GM23338 (cell line): ENCODE results near the gene C8G. TPM values are rescaled to one million over a fixed set of nuclear protein-coding genes. Genes with fewer than 3 reads are reported as not detected.
A peak's percentile ranks its signal among the peaks of the same experiment; 100 is the strongest.

ENCODE experiments used
- ATAC-seq: fragments of 200-7000 bp; cut with Tn5 transposase; 3 replicates; pipeline ENCODE4 v1.9.1; 2020
- DNase-seq: peaks from one replicate; pipeline ENCODE4 v3.0.0-alpha.2; 2015; ENCODE audit warnings: low spot score
- H2AFZ ChIP-seq: fragments of 200-600 bp; sonication (generic); 2 replicates; pipeline ENCODE4 v1.8.0; 2016; ENCODE audit warnings: antibody characterized with exemption, mild to moderate bottlenecking, moderate library complexity
- H3F3A ChIP-seq: fragments of 200-600 bp; sonication (generic); replicated peaks from 2 replicates; pipeline ENCODE4 v1.8.0; 2017; ENCODE audit warnings: antibody characterized with exemption, mixed run types, low read depth
- H3K27ac ChIP-seq: fragments of 200-600 bp; sonication (generic); 2 replicates; pipeline ENCODE4 v1.6.1; 2016; ENCODE audit warnings: low read depth
- H3K27me3 ChIP-seq: fragments of 200-600 bp; sonication (generic); 2 replicates; pipeline ENCODE4 v1.8.0; 2016; ENCODE audit warnings: mild to moderate bottlenecking, mixed run types, moderate library complexity; ENCODE audit not compliant: insufficient read depth
- H3K36me3 ChIP-seq: fragments of 200-600 bp; sonication (generic); 2 replicates; pipeline ENCODE4 v1.8.0; 2016; ENCODE audit warnings: mild to moderate bottlenecking; ENCODE audit not compliant: insufficient read depth
- H3K4me1 ChIP-seq: fragments of 200-600 bp; sonication (generic); 2 replicates; pipeline ENCODE4 v1.8.0; 2016; ENCODE audit warnings: mild to moderate bottlenecking, moderate library complexity; ENCODE audit not compliant: insufficient read depth
- H3K4me2 ChIP-seq: fragments of 200-600 bp; sonication (generic); 2 replicates; pipeline ENCODE4 v1.7.1; 2017; ENCODE audit warnings: mixed run types
- H3K4me3 ChIP-seq: fragments of 200-600 bp; sonication (generic); 2 replicates; pipeline ENCODE4 v1.6.1; 2016; ENCODE audit warnings: mixed run types
- H3K79me2 ChIP-seq: fragments of 200-600 bp; sonication (generic); replicated peaks from 2 replicates; pipeline ENCODE4 v1.8.0; 2017; ENCODE audit warnings: mild to moderate bottlenecking; ENCODE audit not compliant: insufficient read depth
- H3K9me2 ChIP-seq: fragments of 200-600 bp; sonication (generic); 2 replicates; pipeline ENCODE4 v1.8.0; 2017; ENCODE audit not compliant: insufficient read depth
- H4K20me1 ChIP-seq: fragments of 200-600 bp; sonication (generic); replicated peaks from 2 replicates; pipeline ENCODE4 v1.8.0; 2017; ENCODE audit warnings: mild to moderate bottlenecking; ENCODE audit not compliant: insufficient read depth
- H3K27ac Mint-ChIP-seq: 2 replicates; pipeline ENCODE4 v1.8.0; 2020; ENCODE audit warnings: inconsistent platforms, mild to moderate bottlenecking, moderate library complexity, mixed read lengths
- H3K27me3 Mint-ChIP-seq: 3 replicates; pipeline ENCODE4 v1.8.0; 2022; ENCODE audit warnings: low read depth, mild to moderate bottlenecking, moderate library complexity, mixed read lengths, inconsistent platforms; ENCODE audit not compliant: insufficient read depth, poor library complexity
- H3K36me3 Mint-ChIP-seq: 3 replicates; pipeline ENCODE4 v1.8.0; 2021; ENCODE audit warnings: low read depth, mild to moderate bottlenecking, inconsistent platforms, moderate library complexity, mixed read lengths
- H3K4me1 Mint-ChIP-seq: 3 replicates; pipeline ENCODE4 v1.8.0; 2020; ENCODE audit warnings: mild to moderate bottlenecking, inconsistent platforms, mixed read lengths
- H3K4me3 Mint-ChIP-seq: 3 replicates; pipeline ENCODE4 v1.8.0; 2021; ENCODE audit warnings: moderate library complexity, mild to moderate bottlenecking, inconsistent platforms, mixed read lengths
- H3K9me3 Mint-ChIP-seq: 3 replicates; pipeline ENCODE4 v1.8.0; 2020; ENCODE audit warnings: moderate library complexity, mild to moderate bottlenecking, inconsistent platforms, mixed read lengths
- CREB1 ChIP-seq: fragments of 250-450 bp; sonication (Bioruptor Pico); IDR thresholded peaks from 2 replicates; pipeline ENCODE4 v1.5.0; 2020; ENCODE audit warnings: low read depth, mild to moderate bottlenecking, moderate library complexity
- EZH2 ChIP-seq: fragments of 200-600 bp; sonication (generic); IDR thresholded peaks from one replicate; pipeline ENCODE4 v1.8.0; 2017; ENCODE audit warnings: antibody characterized with exemption, mild to moderate bottlenecking, low read depth; ENCODE audit not compliant: unreplicated experiment
- EZH2phosphoT487 ChIP-seq: fragments of 200-600 bp; sonication (generic); IDR thresholded peaks from one replicate; pipeline ENCODE4 v1.8.1; 2018; ENCODE audit warnings: antibody characterized with exemption; ENCODE audit not compliant: unreplicated experiment
- JUNB ChIP-seq: IDR thresholded peaks from one replicate; pipeline ENCODE4 v1.6.1; 2016; ENCODE audit warnings: antibody characterized with exemption; ENCODE audit not compliant: unreplicated experiment
- STAT1 ChIP-seq: IDR thresholded peaks from one replicate; pipeline ENCODE4 v1.6.1; 2016; ENCODE audit warnings: antibody characterized with exemption; ENCODE audit not compliant: unreplicated experiment
- ZNF331 ChIP-seq: fragments of 250-450 bp; sonication (Bioruptor Pico); IDR thresholded peaks from 2 replicates; pipeline ENCODE4 v1.5.0; 2020; ENCODE audit warnings: low read depth, mild to moderate bottlenecking, moderate library complexity
- polyA plus RNA-seq: library from polyadenylated mRNA; unstranded; fragments of >200 nt; fragmentation: Nextera tagmentation; extraction: Ambion mirVana; gene quantifications from 2 replicates; pipeline ENCODE4 v1.2.1, GENCODE V29; 2016
- total RNA-seq: library from RNA; depleted of rRNA; stranded (reverse); fragments of >200 nt; shearing (Covaris generic); gene quantifications from 2 replicates; pipeline ENCODE4 v1.2.3, GENCODE V29; 2014
- TF ChIP-seq, protein P1 (sequence below): fragments of 250-450 bp; sonication (Bioruptor Pico); IDR thresholded peaks from 2 replicates; pipeline ENCODE4 v1.5.0; 2020; ENCODE audit warnings: mild to moderate bottlenecking, moderate library complexity
- TF ChIP-seq, protein P2 (sequence below): IDR thresholded peaks from 2 replicates; pipeline ENCODE4 v1.6.1; 2016; ENCODE audit warnings: antibody characterized with exemption

Gene C8G
- total and polyA plus RNA-seq, 2 experiments from 2014 or later, result not detected

DNA sequence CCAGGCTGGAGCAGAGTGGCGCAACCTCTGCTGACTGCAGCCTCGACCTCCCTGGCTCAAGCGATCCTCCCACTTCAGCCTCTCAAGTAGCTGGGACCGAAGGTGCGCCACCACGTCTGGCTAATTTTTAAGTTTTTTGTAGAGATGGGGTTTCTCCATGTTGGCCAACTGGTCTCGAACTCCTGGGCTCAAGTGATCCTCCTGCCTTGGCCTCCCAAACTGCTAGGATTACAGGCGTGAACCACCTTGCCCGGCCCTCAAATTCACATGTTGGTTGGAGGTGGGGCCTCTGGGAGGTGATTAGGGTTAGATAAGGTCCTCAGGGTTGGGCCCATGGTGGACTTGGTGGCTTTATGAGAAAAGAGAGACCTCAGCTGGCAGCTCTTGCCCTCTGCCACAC, 17.1 kb downstream of the C8G start (continued):
- TF ChIP-seq, protein P1, sequence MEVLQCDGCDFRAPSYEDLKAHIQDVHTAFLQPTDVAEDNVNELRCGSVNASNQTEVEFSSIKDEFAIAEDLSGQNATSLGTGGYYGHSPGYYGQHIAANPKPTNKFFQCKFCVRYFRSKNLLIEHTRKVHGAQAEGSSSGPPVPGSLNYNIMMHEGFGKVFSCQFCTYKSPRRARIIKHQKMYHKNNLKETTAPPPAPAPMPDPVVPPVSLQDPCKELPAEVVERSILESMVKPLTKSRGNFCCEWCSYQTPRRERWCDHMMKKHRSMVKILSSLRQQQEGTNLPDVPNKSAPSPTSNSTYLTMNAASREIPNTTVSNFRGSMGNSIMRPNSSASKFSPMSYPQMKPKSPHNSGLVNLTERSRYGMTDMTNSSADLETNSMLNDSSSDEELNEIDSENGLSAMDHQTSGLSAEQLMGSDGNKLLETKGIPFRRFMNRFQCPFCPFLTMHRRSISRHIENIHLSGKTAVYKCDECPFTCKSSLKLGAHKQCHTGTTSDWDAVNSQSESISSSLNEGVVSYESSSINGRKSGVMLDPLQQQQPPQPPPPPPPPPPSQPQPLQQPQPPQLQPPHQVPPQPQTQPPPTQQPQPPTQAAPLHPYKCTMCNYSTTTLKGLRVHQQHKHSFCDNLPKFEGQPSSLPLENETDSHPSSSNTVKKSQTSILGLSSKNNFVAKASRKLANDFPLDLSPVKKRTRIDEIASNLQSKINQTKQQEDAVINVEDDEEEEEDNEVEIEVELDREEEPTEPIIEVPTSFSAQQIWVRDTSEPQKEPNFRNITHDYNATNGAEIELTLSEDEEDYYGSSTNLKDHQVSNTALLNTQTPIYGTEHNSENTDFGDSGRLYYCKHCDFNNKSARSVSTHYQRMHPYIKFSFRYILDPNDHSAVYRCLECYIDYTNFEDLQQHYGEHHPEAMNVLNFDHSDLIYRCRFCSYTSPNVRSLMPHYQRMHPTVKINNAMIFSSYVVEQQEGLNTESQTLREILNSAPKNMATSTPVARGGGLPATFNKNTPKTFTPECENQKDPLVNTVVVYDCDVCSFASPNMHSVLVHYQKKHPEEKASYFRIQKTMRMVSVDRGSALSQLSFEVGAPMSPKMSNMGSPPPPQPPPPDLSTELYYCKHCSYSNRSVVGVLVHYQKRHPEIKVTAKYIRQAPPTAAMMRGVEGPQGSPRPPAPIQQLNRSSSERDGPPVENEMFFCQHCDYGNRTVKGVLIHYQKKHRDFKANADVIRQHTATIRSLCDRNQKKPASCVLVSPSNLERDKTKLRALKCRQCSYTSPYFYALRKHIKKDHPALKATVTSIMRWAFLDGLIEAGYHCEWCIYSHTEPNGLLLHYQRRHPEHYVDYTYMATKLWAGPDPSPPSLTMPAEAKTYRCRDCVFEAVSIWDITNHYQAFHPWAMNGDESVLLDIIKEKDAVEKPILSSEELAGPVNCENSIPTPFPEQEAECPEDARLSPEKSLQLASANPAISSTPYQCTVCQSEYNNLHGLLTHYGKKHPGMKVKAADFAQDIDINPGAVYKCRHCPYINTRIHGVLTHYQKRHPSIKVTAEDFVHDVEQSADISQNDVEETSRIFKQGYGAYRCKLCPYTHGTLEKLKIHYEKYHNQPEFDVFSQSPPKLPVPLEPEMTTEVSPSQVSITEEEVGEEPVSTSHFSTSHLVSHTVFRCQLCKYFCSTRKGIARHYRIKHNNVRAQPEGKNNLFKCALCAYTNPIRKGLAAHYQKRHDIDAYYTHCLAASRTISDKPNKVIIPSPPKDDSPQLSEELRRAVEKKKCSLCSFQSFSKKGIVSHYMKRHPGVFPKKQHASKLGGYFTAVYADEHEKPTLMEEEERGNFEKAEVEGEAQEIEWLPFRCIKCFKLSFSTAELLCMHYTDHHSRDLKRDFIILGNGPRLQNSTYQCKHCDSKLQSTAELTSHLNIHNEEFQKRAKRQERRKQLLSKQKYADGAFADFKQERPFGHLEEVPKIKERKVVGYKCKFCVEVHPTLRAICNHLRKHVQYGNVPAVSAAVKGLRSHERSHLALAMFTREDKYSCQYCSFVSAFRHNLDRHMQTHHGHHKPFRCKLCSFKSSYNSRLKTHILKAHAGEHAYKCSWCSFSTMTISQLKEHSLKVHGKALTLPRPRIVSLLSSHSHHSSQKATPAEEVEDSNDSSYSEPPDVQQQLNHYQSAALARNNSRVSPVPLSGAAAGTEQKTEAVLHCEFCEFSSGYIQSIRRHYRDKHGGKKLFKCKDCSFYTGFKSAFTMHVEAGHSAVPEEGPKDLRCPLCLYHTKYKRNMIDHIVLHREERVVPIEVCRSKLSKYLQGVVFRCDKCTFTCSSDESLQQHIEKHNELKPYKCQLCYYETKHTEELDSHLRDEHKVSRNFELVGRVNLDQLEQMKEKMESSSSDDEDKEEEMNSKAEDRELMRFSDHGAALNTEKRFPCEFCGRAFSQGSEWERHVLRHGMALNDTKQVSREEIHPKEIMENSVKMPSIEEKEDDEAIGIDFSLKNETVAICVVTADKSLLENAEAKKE (CRISPR knock-in tag), result no peak
- TF ChIP-seq STAT1, result no peak
- TF ChIP-seq, protein P2, sequence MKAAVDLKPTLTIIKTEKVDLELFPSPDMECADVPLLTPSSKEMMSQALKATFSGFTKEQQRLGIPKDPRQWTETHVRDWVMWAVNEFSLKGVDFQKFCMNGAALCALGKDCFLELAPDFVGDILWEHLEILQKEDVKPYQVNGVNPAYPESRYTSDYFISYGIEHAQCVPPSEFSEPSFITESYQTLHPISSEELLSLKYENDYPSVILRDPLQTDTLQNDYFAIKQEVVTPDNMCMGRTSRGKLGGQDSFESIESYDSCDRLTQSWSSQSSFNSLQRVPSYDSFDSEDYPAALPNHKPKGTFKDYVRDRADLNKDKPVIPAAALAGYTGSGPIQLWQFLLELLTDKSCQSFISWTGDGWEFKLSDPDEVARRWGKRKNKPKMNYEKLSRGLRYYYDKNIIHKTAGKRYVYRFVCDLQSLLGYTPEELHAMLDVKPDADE, result no peak
- no peak for TF ChIP-seq EZH2phosphoT487
- TF ChIP-seq CREB1 (CRISPR knock-in tag), result no peak

DNA sequence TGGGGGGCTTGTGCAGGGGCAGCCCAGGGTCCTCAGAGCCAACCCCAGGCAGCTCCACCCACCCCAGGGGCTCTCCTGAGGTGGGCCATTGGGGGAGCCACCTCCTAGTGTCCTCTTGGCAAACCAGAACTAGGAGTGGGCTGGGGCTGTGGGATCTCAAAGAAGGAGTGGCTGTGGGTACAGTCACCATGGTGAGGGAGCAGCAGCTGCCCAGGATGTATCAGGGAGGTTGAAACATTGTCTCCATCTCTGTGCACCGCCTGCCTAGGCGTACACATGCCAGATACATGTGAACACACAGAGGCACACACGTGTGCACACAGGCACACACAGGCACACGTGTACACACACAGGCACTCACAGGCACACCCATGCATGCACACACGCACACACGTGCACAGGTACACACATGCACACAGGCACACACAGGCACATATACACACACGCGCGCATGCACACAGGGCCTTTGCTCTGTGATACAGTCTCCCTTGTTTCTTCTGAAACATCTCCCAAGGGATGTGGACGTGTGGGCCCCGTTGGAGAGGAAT, 17.7 kb downstream of the C8G start:
- H3K27me3 Mint-ChIP-seq, result peaks cover 7% of the 10 kb centered on the region
- TF ChIP-seq EZH2 (no peak), ZNF331 (no peak), JUNB (no peak)
- TF ChIP-seq, protein P1 (CRISPR knock-in tag), result no peak

More for the DNA sequence above, 17.7 kb downstream of the C8G start:
- ATAC-seq (no peak), DNase-seq (no peak)
- Histone ChIP-seq H3F3A (no peaks in the 10 kb centered on the region), H3K36me3 (no peaks in the 10 kb centered on the region), H4K20me1 (no peaks in the 10 kb centered on the region), H3K4me1 (peaks cover 9% of the 10 kb centered on the region), H3K27me3 (no peaks in the 10 kb centered on the region), H3K27ac (no peak overlapping the region), H2AFZ (no peak overlapping the region), H3K9me2 (no peaks in the 10 kb centered on the region), H3K4me3 (no peak overlapping the region), H3K79me2 (no peaks in the 10 kb centered on the region), H3K4me2 (no peak overlapping the region)
- Mint-ChIP-seq H3K4me3 (no peak overlapping the region), H3K27ac (peak overlapping the region; percentile 67; the same call in 1 of the 2 replicates), H3K4me1 (peaks cover 9% of the 10 kb centered on the region), H3K9me3 (no peaks in the 10 kb centered on the region; the same call in 2 of the 3 replicates), H3K36me3 (no peaks in the 10 kb centered on the region)
